K562 (cell line): ENCODE data around the gene MT2A. TPM values are rescaled to one million over a fixed set of nuclear protein-coding genes. Genes with fewer than 3 reads are reported as not detected.

Experiments
- EGR1 ChIP-seq: fragments of 450-650 bp; conservative IDR thresholded peaks from 2 replicates; pipeline ENCODE4 v1.6.1; 2017; ENCODE audit warnings: mild to moderate bottlenecking
- GABPB1 ChIP-seq: sonication (generic); formaldehyde crosslinking; IDR thresholded peaks from 2 replicates; pipeline ENCODE4 v1.8.0; 2022; ENCODE audit warnings: mild to moderate bottlenecking, missing genetic modification reagents
- HDGF ChIP-seq: fragments of 450-650 bp; IDR thresholded peaks from 2 replicates; pipeline ENCODE4 v1.6.1; 2016
- KDM5B ChIP-seq: fragments of 200-600 bp; sonication (generic); IDR thresholded peaks from 2 replicates; pipeline ENCODE4 v1.6.1; 2012; ENCODE audit warnings: low read depth, mild to moderate bottlenecking, moderate library complexity, low read length, control low read depth, inconsistent platforms; ENCODE audit not compliant: insufficient replicate concordance
- MAZ ChIP-seq, 2 experiments: fragments of 450-650 bp in 1 of 2; sonication (generic) in 1 of 2; formaldehyde crosslinking; IDR thresholded peaks in 1 of 2; conservative IDR thresholded peaks in 1 of 2; 2 replicates each; pipeline versions ENCODE4 v1.4.0 to v1.5.0; 2020; ENCODE audit warnings: mild to moderate bottlenecking in 1 of 2, missing genetic modification reagents in 1 of 2
- MYNN ChIP-seq, 2 experiments: sonication (generic); formaldehyde crosslinking in 1 of 2; IDR thresholded peaks; 2 replicates each; pipeline versions ENCODE4 v1.5.0 to v1.6.1; 2016 to 2020; ENCODE audit warnings: antibody characterized with exemption in 1 of 2, missing genetic modification reagents in 1 of 2
- TCF3 ChIP-seq: sonication (generic); formaldehyde crosslinking; IDR thresholded peaks from 2 replicates; pipeline ENCODE4 v1.4.0; 2020; ENCODE audit warnings: mild to moderate bottlenecking, missing genetic modification reagents
- polyA plus RNA-seq, 8 experiments: library from polyadenylated mRNA; depleted of rRNA in 4 of 8; stranded (reverse) in 5 of 8; unstranded in 3 of 8; fragments of >200 nt; fragmentation: Nextera tagmentation in 2 of 8; fragmentation: Illumina TruSeq in 1 of 8; extraction: Ambion mirVana in 2 of 8; extraction: Trizol in 1 of 8; gene quantifications; 2 replicates each; pipeline versions ENCODE4 v1.2.1 to v1.2.3, GENCODE V29; 2011 to 2014; ENCODE audit warnings: inconsistent platforms in 1 of 8, missing spikeins in 1 of 8
- total RNA-seq, 7 experiments: library from RNA; depleted of rRNA in 6 of 7; stranded (reverse); fragments of >200 nt in 6 of 7; fragmentation: Illumina TruSeq in 2 of 7; extraction: Trizol in 2 of 7; gene quantifications; 2 replicates each; pipeline versions ENCODE4 v1.2.1 to v1.2.3, GENCODE V29; 2011 to 2021; ENCODE audit warnings: low replicate concordance in 1 of 7
- TF ChIP-seq, protein P1 (sequence below): fragments of 450-650 bp; IDR thresholded peaks from 2 replicates; pipeline ENCODE4 v1.6.1; 2016; ENCODE audit warnings: mild to moderate bottlenecking, moderate library complexity
- TF ChIP-seq, protein P2 (sequence below): fragments of 450-650 bp; IDR thresholded peaks from 2 replicates; pipeline ENCODE4 v1.6.1; 2016; ENCODE audit warnings: antibody characterized with exemption
- TF ChIP-seq, protein P3 (sequence below), 2 experiments: IDR thresholded peaks; 2 replicates each; pipeline ENCODE4 v1.6.1; 2011; ENCODE audit warnings: borderline replicate concordance in 1 of 2, control low read depth in 1 of 2, low read depth in 1 of 2, low read length in 1 of 2, mild to moderate bottlenecking in 1 of 2, mixed read lengths in 1 of 2, moderate library complexity in 1 of 2; ENCODE audit not compliant: insufficient read depth in 1 of 2, insufficient read length in 1 of 2, poor library complexity in 1 of 2, severe bottlenecking in 1 of 2; ENCODE audit errors: extremely low read depth in 1 of 2
- TF ChIP-seq, protein P4 (sequence below): sonication (generic); formaldehyde crosslinking; IDR thresholded peaks from 2 replicates; pipeline ENCODE4 v1.9.0; 2022; ENCODE audit warnings: mild to moderate bottlenecking, missing genetic modification reagents

The MT2A gene
- total and polyA plus RNA-seq, 9 of the 15 experiments (the other 6 are each of a cell fraction or from before 2014, with no cell fraction given), result 2.0 to 16.9 (median 8.5) TPM

DNA sequence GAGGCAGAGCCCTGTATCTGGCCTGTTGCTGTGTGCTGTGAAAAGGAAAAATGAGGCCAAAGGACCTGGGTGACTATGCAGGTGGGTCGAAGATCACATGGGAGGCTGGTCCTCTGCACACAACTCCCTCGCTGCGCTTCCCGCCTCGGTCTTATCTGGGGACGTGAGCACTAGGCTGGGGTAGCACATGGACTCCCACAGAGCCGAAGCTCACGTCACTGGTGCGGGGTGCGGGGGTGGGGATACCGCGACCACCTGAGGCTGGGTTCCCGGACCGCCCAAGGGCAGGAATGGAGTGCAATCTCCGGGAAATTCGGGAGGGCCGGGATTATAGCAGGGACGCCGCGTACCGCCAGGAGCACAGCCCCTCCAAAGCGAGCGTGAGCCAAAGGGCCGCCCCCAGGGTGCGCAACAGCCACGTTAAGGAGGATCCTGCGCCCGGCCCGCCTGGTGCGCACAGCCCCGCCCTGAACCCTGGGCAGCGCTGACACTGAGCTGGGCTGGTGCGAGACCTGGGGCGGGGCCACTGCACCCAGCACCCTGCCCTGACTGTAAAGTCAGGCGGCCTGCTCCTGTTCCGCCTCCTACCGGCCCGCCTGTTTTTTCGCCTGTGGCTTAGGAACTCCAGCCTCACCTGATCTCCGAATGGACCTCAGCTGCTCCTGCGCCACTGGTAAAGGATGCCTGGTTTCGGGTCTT lies 34.8 kb downstream of the MT2A start (continued):
- TF ChIP-seq KDM5B, result no peak
- TF ChIP-seq EGR1, result peak; percentile 69
- no peak for TF ChIP-seq GABPB1
- TF ChIP-seq MYNN (IDR thresholded peaks at IDR 0.05), result no peak
- no peak for TF ChIP-seq MYNN (CRISPR knock-in tag; IDR thresholded peaks at IDR 0.05)
- TF ChIP-seq, protein P1, sequence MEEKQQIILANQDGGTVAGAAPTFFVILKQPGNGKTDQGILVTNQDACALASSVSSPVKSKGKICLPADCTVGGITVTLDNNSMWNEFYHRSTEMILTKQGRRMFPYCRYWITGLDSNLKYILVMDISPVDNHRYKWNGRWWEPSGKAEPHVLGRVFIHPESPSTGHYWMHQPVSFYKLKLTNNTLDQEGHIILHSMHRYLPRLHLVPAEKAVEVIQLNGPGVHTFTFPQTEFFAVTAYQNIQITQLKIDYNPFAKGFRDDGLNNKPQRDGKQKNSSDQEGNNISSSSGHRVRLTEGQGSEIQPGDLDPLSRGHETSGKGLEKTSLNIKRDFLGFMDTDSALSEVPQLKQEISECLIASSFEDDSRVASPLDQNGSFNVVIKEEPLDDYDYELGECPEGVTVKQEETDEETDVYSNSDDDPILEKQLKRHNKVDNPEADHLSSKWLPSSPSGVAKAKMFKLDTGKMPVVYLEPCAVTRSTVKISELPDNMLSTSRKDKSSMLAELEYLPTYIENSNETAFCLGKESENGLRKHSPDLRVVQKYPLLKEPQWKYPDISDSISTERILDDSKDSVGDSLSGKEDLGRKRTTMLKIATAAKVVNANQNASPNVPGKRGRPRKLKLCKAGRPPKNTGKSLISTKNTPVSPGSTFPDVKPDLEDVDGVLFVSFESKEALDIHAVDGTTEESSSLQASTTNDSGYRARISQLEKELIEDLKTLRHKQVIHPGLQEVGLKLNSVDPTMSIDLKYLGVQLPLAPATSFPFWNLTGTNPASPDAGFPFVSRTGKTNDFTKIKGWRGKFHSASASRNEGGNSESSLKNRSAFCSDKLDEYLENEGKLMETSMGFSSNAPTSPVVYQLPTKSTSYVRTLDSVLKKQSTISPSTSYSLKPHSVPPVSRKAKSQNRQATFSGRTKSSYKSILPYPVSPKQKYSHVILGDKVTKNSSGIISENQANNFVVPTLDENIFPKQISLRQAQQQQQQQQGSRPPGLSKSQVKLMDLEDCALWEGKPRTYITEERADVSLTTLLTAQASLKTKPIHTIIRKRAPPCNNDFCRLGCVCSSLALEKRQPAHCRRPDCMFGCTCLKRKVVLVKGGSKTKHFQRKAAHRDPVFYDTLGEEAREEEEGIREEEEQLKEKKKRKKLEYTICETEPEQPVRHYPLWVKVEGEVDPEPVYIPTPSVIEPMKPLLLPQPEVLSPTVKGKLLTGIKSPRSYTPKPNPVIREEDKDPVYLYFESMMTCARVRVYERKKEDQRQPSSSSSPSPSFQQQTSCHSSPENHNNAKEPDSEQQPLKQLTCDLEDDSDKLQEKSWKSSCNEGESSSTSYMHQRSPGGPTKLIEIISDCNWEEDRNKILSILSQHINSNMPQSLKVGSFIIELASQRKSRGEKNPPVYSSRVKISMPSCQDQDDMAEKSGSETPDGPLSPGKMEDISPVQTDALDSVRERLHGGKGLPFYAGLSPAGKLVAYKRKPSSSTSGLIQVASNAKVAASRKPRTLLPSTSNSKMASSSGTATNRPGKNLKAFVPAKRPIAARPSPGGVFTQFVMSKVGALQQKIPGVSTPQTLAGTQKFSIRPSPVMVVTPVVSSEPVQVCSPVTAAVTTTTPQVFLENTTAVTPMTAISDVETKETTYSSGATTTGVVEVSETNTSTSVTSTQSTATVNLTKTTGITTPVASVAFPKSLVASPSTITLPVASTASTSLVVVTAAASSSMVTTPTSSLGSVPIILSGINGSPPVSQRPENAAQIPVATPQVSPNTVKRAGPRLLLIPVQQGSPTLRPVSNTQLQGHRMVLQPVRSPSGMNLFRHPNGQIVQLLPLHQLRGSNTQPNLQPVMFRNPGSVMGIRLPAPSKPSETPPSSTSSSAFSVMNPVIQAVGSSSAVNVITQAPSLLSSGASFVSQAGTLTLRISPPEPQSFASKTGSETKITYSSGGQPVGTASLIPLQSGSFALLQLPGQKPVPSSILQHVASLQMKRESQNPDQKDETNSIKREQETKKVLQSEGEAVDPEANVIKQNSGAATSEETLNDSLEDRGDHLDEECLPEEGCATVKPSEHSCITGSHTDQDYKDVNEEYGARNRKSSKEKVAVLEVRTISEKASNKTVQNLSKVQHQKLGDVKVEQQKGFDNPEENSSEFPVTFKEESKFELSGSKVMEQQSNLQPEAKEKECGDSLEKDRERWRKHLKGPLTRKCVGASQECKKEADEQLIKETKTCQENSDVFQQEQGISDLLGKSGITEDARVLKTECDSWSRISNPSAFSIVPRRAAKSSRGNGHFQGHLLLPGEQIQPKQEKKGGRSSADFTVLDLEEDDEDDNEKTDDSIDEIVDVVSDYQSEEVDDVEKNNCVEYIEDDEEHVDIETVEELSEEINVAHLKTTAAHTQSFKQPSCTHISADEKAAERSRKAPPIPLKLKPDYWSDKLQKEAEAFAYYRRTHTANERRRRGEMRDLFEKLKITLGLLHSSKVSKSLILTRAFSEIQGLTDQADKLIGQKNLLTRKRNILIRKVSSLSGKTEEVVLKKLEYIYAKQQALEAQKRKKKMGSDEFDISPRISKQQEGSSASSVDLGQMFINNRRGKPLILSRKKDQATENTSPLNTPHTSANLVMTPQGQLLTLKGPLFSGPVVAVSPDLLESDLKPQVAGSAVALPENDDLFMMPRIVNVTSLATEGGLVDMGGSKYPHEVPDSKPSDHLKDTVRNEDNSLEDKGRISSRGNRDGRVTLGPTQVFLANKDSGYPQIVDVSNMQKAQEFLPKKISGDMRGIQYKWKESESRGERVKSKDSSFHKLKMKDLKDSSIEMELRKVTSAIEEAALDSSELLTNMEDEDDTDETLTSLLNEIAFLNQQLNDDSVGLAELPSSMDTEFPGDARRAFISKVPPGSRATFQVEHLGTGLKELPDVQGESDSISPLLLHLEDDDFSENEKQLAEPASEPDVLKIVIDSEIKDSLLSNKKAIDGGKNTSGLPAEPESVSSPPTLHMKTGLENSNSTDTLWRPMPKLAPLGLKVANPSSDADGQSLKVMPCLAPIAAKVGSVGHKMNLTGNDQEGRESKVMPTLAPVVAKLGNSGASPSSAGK, result peak; percentile 92
- TF ChIP-seq MAZ (CRISPR knock-in tag; conservative IDR thresholded peaks at IDR 0.05 in 1 of 2, IDR thresholded peaks at IDR 0.05 in 1 of 2), result peak; percentile 37 to 41; a peak in 2 of 4 replicates
- TF ChIP-seq, protein P2, sequence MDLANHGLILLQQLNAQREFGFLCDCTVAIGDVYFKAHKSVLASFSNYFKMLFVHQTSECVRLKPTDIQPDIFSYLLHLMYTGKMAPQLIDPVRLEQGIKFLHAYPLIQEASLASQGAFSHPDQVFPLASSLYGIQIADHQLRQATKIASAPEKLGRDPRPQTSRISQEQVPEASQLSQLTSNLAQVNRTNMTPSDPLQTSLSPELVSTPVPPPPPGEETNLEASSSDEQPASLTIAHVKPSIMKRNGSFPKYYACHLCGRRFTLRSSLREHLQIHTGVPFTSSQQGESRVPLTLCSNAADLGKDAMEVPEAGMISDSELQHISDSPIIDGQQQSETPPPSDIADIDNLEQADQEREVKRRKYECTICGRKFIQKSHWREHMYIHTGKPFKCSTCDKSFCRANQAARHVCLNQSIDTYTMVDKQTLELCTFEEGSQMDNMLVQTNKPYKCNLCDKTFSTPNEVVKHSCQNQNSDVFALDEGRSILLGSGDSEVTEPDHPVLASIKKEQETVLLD, result 0 out of 2 replicates have a peak, but pooled peaks have one; percentile 30
- TF ChIP-seq TCF3 (CRISPR knock-in tag), result 0 out of 2 replicates have a peak, but pooled peaks have one; percentile 4
- TF ChIP-seq, protein P3, sequence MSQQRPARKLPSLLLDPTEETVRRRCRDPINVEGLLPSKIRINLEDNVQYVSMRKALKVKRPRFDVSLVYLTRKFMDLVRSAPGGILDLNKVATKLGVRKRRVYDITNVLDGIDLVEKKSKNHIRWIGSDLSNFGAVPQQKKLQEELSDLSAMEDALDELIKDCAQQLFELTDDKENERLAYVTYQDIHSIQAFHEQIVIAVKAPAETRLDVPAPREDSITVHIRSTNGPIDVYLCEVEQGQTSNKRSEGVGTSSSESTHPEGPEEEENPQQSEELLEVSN (IDR thresholded peaks at IDR 0.05; ENCODE audit: borderline replicate concordance in 1 of 2, extremely low read depth in 1 of 2, insufficient read depth in 1 of 2, insufficient read length in 1 of 2, low read depth in 1 of 2, low read length in 1 of 2, poor library complexity in 1 of 2, severe bottlenecking in 1 of 2), result peak; percentile 74 to 94
- TF ChIP-seq, protein P4, sequence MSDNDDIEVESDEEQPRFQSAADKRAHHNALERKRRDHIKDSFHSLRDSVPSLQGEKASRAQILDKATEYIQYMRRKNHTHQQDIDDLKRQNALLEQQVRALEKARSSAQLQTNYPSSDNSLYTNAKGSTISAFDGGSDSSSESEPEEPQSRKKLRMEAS, result peak; percentile 41; the same call in 1 of the 2 replicates
- no peak for TF ChIP-seq HDGF
